PC-3 (cell line): ENCODE measurements around the gene IFNA4. TPM values are rescaled to one million over a fixed set of nuclear protein-coding genes. Genes with fewer than 3 reads are reported as not detected.
"Not testable (repeated sequence)": the region's sequence is repeated elsewhere in the genome, so short reads cannot be mapped to it uniquely, and the experiment has no call there.

Source experiments
- ATAC-seq: fragments of 200-7000 bp; cut with Tn5 transposase; 2 replicates; pipeline ENCODE4 v1.9.1; 2020; ENCODE audit warnings: mild to moderate bottlenecking, moderate library complexity
- BruUV-seq: library from RNA; stranded (reverse); fragments of 400-500 nt; replicated peaks from 2 replicates; lab custom pipeline; 2021; lab: Mats Ljungman, UMichigan
- CTCF ChIA-PET: fragments of 300-600 bp; sonication (Branson Sonifier 250); formaldehyde crosslinking; loops from one replicate; lab custom pipeline; 2022; ENCODE audit warnings: antibody characterized with exemption; lab: Charles Lee
- POLR2A ChIA-PET: fragments of 300-600 bp; sonication (Branson Sonifier 250); formaldehyde crosslinking; loops from one replicate; lab custom pipeline; 2022; ENCODE audit warnings: antibody characterized with exemption; ENCODE audit not compliant: unreplicated experiment; lab: Charles Lee
- DNase-seq: peaks from one replicate; pipeline ENCODE4 v3.0.0-alpha.2; 2015
- H2AFZ ChIP-seq: fragments of 300-600 bp; sonication (generic); 2 replicates; pipeline ENCODE4 v1.6.0; 2016; ENCODE audit warnings: antibody characterized with exemption, low read length
- H3F3A ChIP-seq: fragments of 300-600 bp; sonication (generic); one replicate; pipeline ENCODE4 v1.6.0; 2017; ENCODE audit warnings: antibody characterized with exemption, low read length, control low read depth, mild to moderate bottlenecking; ENCODE audit not compliant: unreplicated experiment
- H3K27ac ChIP-seq: fragments of 300-600 bp; sonication (generic); 2 replicates; pipeline ENCODE4 v1.5.1; 2016; ENCODE audit warnings: mild to moderate bottlenecking, low read length
- H3K27me3 ChIP-seq: fragments of 300-600 bp; sonication (generic); 2 replicates; pipeline ENCODE4 v1.6.1; 2016; ENCODE audit warnings: low read length, mixed read lengths
- H3K36me3 ChIP-seq: fragments of 300-600 bp; sonication (generic); 2 replicates; pipeline ENCODE4 v1.6.1; 2016; ENCODE audit warnings: low read depth, mixed run types, low read length, mixed read lengths
- H3K4me1 ChIP-seq: fragments of 300-600 bp; sonication (generic); 2 replicates; pipeline ENCODE4 v1.5.1; 2016; ENCODE audit warnings: low read length; ENCODE audit not compliant: insufficient read depth
- H3K4me2 ChIP-seq: fragments of 300-600 bp; sonication (generic); 2 replicates; pipeline ENCODE4 v1.6.0; 2016; ENCODE audit warnings: low read length
- H3K4me3 ChIP-seq: fragments of 300-600 bp; sonication (generic); 2 replicates; pipeline ENCODE4 v1.5.1; 2016; ENCODE audit warnings: mild to moderate bottlenecking, low read length, mixed read lengths
- H3K79me2 ChIP-seq: fragments of 300-600 bp; sonication (generic); 2 replicates; pipeline ENCODE4 v1.6.1; 2017; ENCODE audit warnings: low read length, mixed read lengths
- H3K9ac ChIP-seq: fragments of 300-600 bp; sonication (generic); 2 replicates; pipeline ENCODE4 v1.6.0; 2016; ENCODE audit warnings: mild to moderate bottlenecking, low read length
- H3K9me2 ChIP-seq: fragments of 300-600 bp; sonication (generic); replicated peaks from 2 replicates; pipeline ENCODE4 v1.6.1; 2016; ENCODE audit warnings: mixed run types, low read length, mixed read lengths
- H3K9me3 ChIP-seq: fragments of 300-600 bp; sonication (generic); 2 replicates; pipeline ENCODE4 v1.6.1; 2016; ENCODE audit warnings: low read length, mixed read lengths
- H4K20me1 ChIP-seq: fragments of 300-600 bp; sonication (generic); 2 replicates; pipeline ENCODE4 v1.6.1; 2016; ENCODE audit warnings: low read length, mixed read lengths
- CTCF ChIP-seq: fragments of 300-600 bp; sonication (generic); conservative IDR thresholded peaks from 2 replicates; pipeline ENCODE4 v1.5.1; 2017; ENCODE audit warnings: antibody characterized with exemption, low read depth, mild to moderate bottlenecking, low read length
- EZH2 ChIP-seq: fragments of 300-600 bp; sonication (generic); IDR thresholded peaks from one replicate; pipeline ENCODE4 v1.6.1; 2017; ENCODE audit warnings: antibody characterized with exemption, mild to moderate bottlenecking, low read length; ENCODE audit not compliant: unreplicated experiment
- EZH2phosphoT487 ChIP-seq: fragments of 300-600 bp; sonication (generic); IDR thresholded peaks from 2 replicates; pipeline ENCODE4 v1.6.1; 2018; ENCODE audit warnings: mild to moderate bottlenecking, antibody characterized with exemption, low read length, borderline replicate concordance
- intact Hi-C: fragments of 100-400 bp; cut with micrococcal nuclease; formaldehyde crosslinking; loops from 2 replicates; pipeline ENCODE4 v1.9.0; 2023
- total RNA-seq: library from RNA; depleted of rRNA; stranded (reverse); fragments of >200 nt; gene quantifications from 2 replicates; pipeline ENCODE4 v1.2.3, GENCODE V29; 2014

Gene IFNA4
- total RNA-seq, 1 experiment from 2014 or later, result not detected

GRCh38 chr9:21205204-21205603 lies 17.8 kb upstream of the IFNA4 start:
- H3K27ac ChIP-seq, result no peak overlapping the region
- DNase-seq, result no peak
- intact Hi-C loops, result no loop called here
- no peaks in the 10 kb centered on the region for H4K20me1 ChIP-seq
- CTCF ChIA-PET, result no interaction called here
- no peaks in the 10 kb centered on the region for H3K36me3 ChIP-seq
- POLR2A ChIA-PET, result no interaction called here
- TF ChIP-seq EZH2, result no peak
- no peak for TF ChIP-seq EZH2phosphoT487
- TF ChIP-seq CTCF, result no peak
- peaks cover 10% of the 10 kb centered on the region for H3K27me3 ChIP-seq
- no peak overlapping the region for H2AFZ ChIP-seq
- H3K4me3 ChIP-seq, result no peak overlapping the region
- H3K9me2 ChIP-seq, result no peaks in the 10 kb centered on the region
- no peaks in the 10 kb centered on the region for H3K4me1 ChIP-seq
- BruUV-seq, result no TSS peak
- no peak for ATAC-seq
- H3K9me3 ChIP-seq, result no peaks in the 10 kb centered on the region
- no peaks in the 10 kb centered on the region for H3K79me2 ChIP-seq
- no peaks in the 10 kb centered on the region for H3F3A ChIP-seq
- H3K9ac ChIP-seq, result no peak overlapping the region
- no peak overlapping the region for H3K4me2 ChIP-seq

- ATAC-seq, H3K36me3 ChIP-seq, H3K27ac ChIP-seq, H3K9me2 ChIP-seq, H2AFZ ChIP-seq, H4K20me1 ChIP-seq, intact Hi-C loops, DNase-seq, BruUV-seq, H3K9me3 ChIP-seq, H3K4me1 ChIP-seq, H3K9ac ChIP-seq, POLR2A ChIA-PET, H3K4me2 ChIP-seq, H3K4me3 ChIP-seq, H3K79me2 ChIP-seq, CTCF ChIA-PET, H3F3A ChIP-seq: not testable (repeated sequence)
- H3K27me3 ChIP-seq, result peaks cover 14% of the 10 kb centered on the region
Measured at GRCh38 chr9:21202105-21202504, 14.7 kb upstream of the IFNA4 start, which contains the start of gene IFNA7. TSS of gene IFNA7 (minus strand) at chr9:21202205. CDS start at chr9:21202165, 40 bp downstream.

GRCh38 chr9:21194867-21195776 lies 7.7 kb upstream of the IFNA4 start:
- H3K9me3 ChIP-seq, H3K9ac ChIP-seq, H3K9me2 ChIP-seq, H2AFZ ChIP-seq, H3K4me1 ChIP-seq, H3K36me3 ChIP-seq, H3K4me3 ChIP-seq, intact Hi-C loops, H3K4me2 ChIP-seq, H3F3A ChIP-seq, H4K20me1 ChIP-seq, H3K79me2 ChIP-seq, POLR2A ChIA-PET, H3K27ac ChIP-seq, BruUV-seq, H3K27me3 ChIP-seq: not testable (repeated sequence)
- CTCF ChIA-PET, result interaction anchor here (0.6 to 0.9 kb wide), 3 partner anchors 12 to 239 kb away, joined by 4 to 6 read pairs (median 5); no protein-coding TSS in a partner anchor
- TF ChIP-seq CTCF, result peak; percentile 56
- DNase-seq (peak; percentile 42), ATAC-seq (peak; percentile 86)
